GM19025 (cell line): Measurements from ENCODE around the gene SP100.

ENCODE experiments used
- ATAC-seq: cut with Tn5 transposase; IDR thresholded peaks from one replicate; pipeline ENCODE4 v1.9.1; 2021; ENCODE audit warnings: mild to moderate bottlenecking, low read depth, moderate library complexity; ENCODE audit not compliant: unreplicated experiment

The SP100 gene

DNA sequence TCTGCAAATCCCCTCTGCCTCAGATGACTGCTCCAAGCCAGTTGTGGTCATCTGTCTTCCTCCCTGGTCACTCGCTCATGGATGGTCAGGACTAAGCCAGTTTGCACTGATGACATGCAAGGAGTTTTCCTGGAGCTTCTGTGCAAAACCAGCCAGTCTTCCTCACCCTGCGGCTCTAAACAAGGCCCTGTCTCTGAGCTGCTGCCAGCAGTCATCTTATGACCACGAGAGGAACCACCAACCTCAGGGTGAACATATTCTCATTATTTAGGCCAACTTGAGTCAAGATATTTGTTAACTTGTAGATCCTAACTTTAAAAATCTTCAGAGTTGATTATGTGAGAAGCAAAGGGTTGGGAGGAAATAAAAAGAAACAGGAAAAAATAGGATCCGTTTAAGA is 176.8 kb downstream of the SP100 start:
- no peak for ATAC-seq
